DND-41 (cell line): Measurements from ENCODE around the gene TBX6.

Experiments used
- CTCF ChIP-seq: IDR thresholded peaks from 2 replicates; pipeline ENCODE4 v1.5.1; 2012; ENCODE audit warnings: borderline replicate concordance, low read length, moderate library complexity, mild to moderate bottlenecking; ENCODE audit not compliant: poor library complexity, severe bottlenecking; ENCODE audit errors: extremely low read depth
- EZH2 ChIP-seq: IDR thresholded peaks from 3 replicates; pipeline ENCODE4 v1.6.1; 2012; ENCODE audit warnings: borderline replicate concordance, low read depth, mild to moderate bottlenecking, moderate library complexity, low read length, inconsistent platforms; ENCODE audit not compliant: severe bottlenecking

GRCh38 chr16:30091474-30092372 lies at the start of gene TBX6:
- TF ChIP-seq EZH2: no peak
- peak; percentile 90 for TF ChIP-seq CTCF
